HEK293 (cell line): ENCODE measurements around the gene CENPN.

Experiments
- CTCF ChIA-PET: fragments of 350-600 bp; formaldehyde crosslinking; extraction: SDS; loops from one replicate; lab custom pipeline; 2021; ENCODE audit warnings: antibody characterized with exemption; lab: Yijun Ruan, JAX
- POLR2A ChIA-PET: fragments of 300-600 bp; formaldehyde crosslinking; extraction: SDS; loops from one replicate; lab custom pipeline; 2020; ENCODE audit warnings: antibody characterized with exemption, inconsistent platforms; lab: Yijun Ruan, JAX
- H3K27ac ChIP-seq: fragments of 200-500 bp; sonication (Bioruptor generic); 2 replicates; pipeline ENCODE4 v1.5.1; 2014; ENCODE audit warnings: low read depth, low read length, control low read depth, inconsistent platforms; ENCODE audit errors: extremely low read depth
- H3K36me3 ChIP-seq, 2 experiments: fragments of 200-500 bp in 1 of 2; sonication (Bioruptor generic) in 1 of 2; 1 replicate in 1 of 2; 2 replicates in 1 of 2; pipeline ENCODE4 v1.5.1; 2014 to 2017; ENCODE audit warnings: inconsistent platforms in 2 of 2, low read length in 2 of 2; ENCODE audit not compliant: control insufficient read depth in 2 of 2, insufficient read depth in 1 of 2
- H3K4me1 ChIP-seq: fragments of 200-500 bp; sonication (Bioruptor generic); 2 replicates; pipeline ENCODE4 v1.5.1; 2014; ENCODE audit warnings: mild to moderate bottlenecking, low read length, inconsistent platforms; ENCODE audit not compliant: control insufficient read depth, insufficient read depth
- H3K4me3 ChIP-seq: 2 replicates; pipeline ENCODE4 v1.5.1; 2011; ENCODE audit warnings: low read depth, mild to moderate bottlenecking, control low read depth, low read length, moderate library complexity
- H3K9me3 ChIP-seq: fragments of 200-500 bp; sonication (Bioruptor generic); 2 replicates; pipeline ENCODE4 v1.5.1; 2014; ENCODE audit warnings: low read depth, low read length, inconsistent platforms; ENCODE audit not compliant: control insufficient read depth, insufficient read depth
- CTCF ChIP-seq: fragments of 450-650 bp; formaldehyde crosslinking; IDR thresholded peaks from 2 replicates; pipeline ENCODE4 v1.5.1; 2016; ENCODE audit warnings: missing biosample characterization, missing genetic modification characterization
- EGR2 ChIP-seq: fragments of 450-650 bp; formaldehyde crosslinking; IDR thresholded peaks from 2 replicates; pipeline ENCODE4 v1.5.1; 2016; ENCODE audit warnings: low read depth, missing biosample characterization, missing genetic modification characterization
- REST ChIP-seq: fragments of 450-650 bp; formaldehyde crosslinking; IDR thresholded peaks from 2 replicates; pipeline ENCODE4 v1.5.1; 2016; ENCODE audit warnings: missing biosample characterization, missing genetic modification characterization
- SP3 ChIP-seq: fragments of 450-650 bp; formaldehyde crosslinking; IDR thresholded peaks from 2 replicates; pipeline ENCODE4 v1.5.1; 2016; ENCODE audit warnings: missing biosample characterization, missing genetic modification characterization
- SP7 ChIP-seq: fragments of 450-650 bp; formaldehyde crosslinking; IDR thresholded peaks from 2 replicates; pipeline ENCODE4 v1.5.1; 2016; ENCODE audit warnings: missing biosample characterization, missing genetic modification characterization
- TRIM28 ChIP-seq: IDR thresholded peaks from 2 replicates; pipeline ENCODE4 v1.6.1; 2011; ENCODE audit warnings: low read length, control low read depth, borderline replicate concordance
- YY2 ChIP-seq: fragments of 450-650 bp; formaldehyde crosslinking; IDR thresholded peaks from 2 replicates; pipeline ENCODE4 v1.5.1; 2016; ENCODE audit warnings: missing biosample characterization, missing genetic modification characterization
- ZBTB1 ChIP-seq: fragments of 450-650 bp; formaldehyde crosslinking; IDR thresholded peaks from 2 replicates; pipeline ENCODE4 v1.5.1; 2016; ENCODE audit warnings: missing biosample characterization, missing genetic modification characterization
- ZBTB21 ChIP-seq: fragments of 450-650 bp; formaldehyde crosslinking; IDR thresholded peaks from 2 replicates; pipeline ENCODE4 v1.5.1; 2017; ENCODE audit warnings: missing biosample characterization, missing genetic modification characterization
- ZIC2 ChIP-seq: fragments of 450-650 bp; formaldehyde crosslinking; IDR thresholded peaks from 2 replicates; pipeline ENCODE4 v1.5.1; 2016; ENCODE audit warnings: missing biosample characterization, missing genetic modification characterization
- ZNF184 ChIP-seq: fragments of 450-650 bp; IDR thresholded peaks from 2 replicates; pipeline ENCODE4 v1.5.1; 2018; ENCODE audit warnings: missing biosample characterization, mild to moderate bottlenecking, missing genetic modification characterization
- ZNF2 ChIP-seq: fragments of 450-650 bp; formaldehyde crosslinking; IDR thresholded peaks from 2 replicates; pipeline ENCODE4 v1.5.1; 2016; ENCODE audit warnings: missing biosample characterization, missing genetic modification characterization
- ZNF223 ChIP-seq: fragments of 450-650 bp; formaldehyde crosslinking; IDR thresholded peaks from 2 replicates; pipeline ENCODE4 v1.5.1; 2016; ENCODE audit warnings: missing biosample characterization, missing genetic modification characterization
- ZNF23 ChIP-seq: fragments of 450-650 bp; formaldehyde crosslinking; IDR thresholded peaks from 2 replicates; pipeline ENCODE4 v1.5.1; 2016; ENCODE audit warnings: missing biosample characterization, missing genetic modification characterization, borderline replicate concordance
- ZNF558 ChIP-seq: fragments of 450-650 bp; formaldehyde crosslinking; IDR thresholded peaks from 2 replicates; pipeline ENCODE4 v1.5.1; 2016; ENCODE audit warnings: missing biosample characterization, missing genetic modification characterization
- ZNF596 ChIP-seq: fragments of 450-650 bp; IDR thresholded peaks from 2 replicates; pipeline ENCODE4 v1.5.0; 2018; ENCODE audit warnings: missing biosample characterization, mild to moderate bottlenecking, missing genetic modification characterization, moderate library complexity
- ZNF639 ChIP-seq: fragments of 450-650 bp; formaldehyde crosslinking; IDR thresholded peaks from 2 replicates; pipeline ENCODE4 v1.5.1; 2016; ENCODE audit warnings: missing biosample characterization, missing genetic modification characterization
- ZNF664 ChIP-seq: fragments of 450-650 bp; formaldehyde crosslinking; IDR thresholded peaks from 2 replicates; pipeline ENCODE4 v1.5.1; 2016; ENCODE audit warnings: missing biosample characterization, missing genetic modification characterization
- ZNF704 ChIP-seq: fragments of 450-650 bp; formaldehyde crosslinking; IDR thresholded peaks from 2 replicates; pipeline ENCODE4 v1.5.1; 2016; ENCODE audit warnings: missing biosample characterization, missing genetic modification characterization

CENPN gene

GRCh38 chr16:81006813-81007695 lies at the start of gene CENPN, which contains the start of gene CMC2 (continued):
- TF ChIP-seq SP3 (tag by site-specific recombination) (peak; percentile 89), ZNF2 (tag by site-specific recombination) (0 out of 2 replicates have a peak, but pooled peaks have one; percentile 24), SP7 (tag by site-specific recombination) (peak; percentile 88), ZBTB1 (tag by site-specific recombination) (no peak), ZNF704 (tag by site-specific recombination) (peak; percentile 61; the same call in 1 of the 2 replicates), YY2 (tag by site-specific recombination) (peak; percentile 42; the same call in 1 of the 2 replicates), TRIM28 (0 out of 2 replicates have a peak, but pooled peaks have one; percentile 30)
- TF ChIP-seq, all 188 proteins: peak for 60

- POLR2A ChIA-PET: no interaction called here
- H3K9me3 ChIP-seq: no peaks in the 10 kb centered on the region
- no peaks in the 10 kb centered on the region for H3K4me1 ChIP-seq
- H3K4me3 ChIP-seq: no peak overlapping the region
- no peaks in the 10 kb centered on the region for H3K36me3 ChIP-seq
- CTCF ChIA-PET: interaction anchor here (0.6 to 1.0 kb wide), 3 partner anchors 9 to 1881 kb away, joined by 3 to 7 read pairs (median 4); no protein-coding TSS in a partner anchor
- H3K27ac ChIP-seq: no peak overlapping the region
- TF ChIP-seq ZNF596 (tag by site-specific recombination) (no peak), ZNF23 (tag by site-specific recombination) (no peak), ZBTB21 (tag by site-specific recombination) (no peak), ZIC2 (no peak), REST (tag by site-specific recombination) (no peak), ZNF184 (tag by site-specific recombination) (no peak), ZNF704 (tag by site-specific recombination) (no peak), TRIM28 (no peak), ZNF558 (tag by site-specific recombination) (no peak), ZNF223 (tag by site-specific recombination) (no peak), CTCF (tag by site-specific recombination) (no peak), EGR2 (no peak), ZNF639 (tag by site-specific recombination) (no peak), ZNF664 (tag by site-specific recombination) (no peak)
- TF ChIP-seq, all 188 proteins: peak for 0
Measured at GRCh38 chr16:80958284-80958683, 48.7 kb upstream of the CENPN start.
